Cardiac septum (tissue), 1 donor: ENCODE data around the gene SPTBN4. TPM values are rescaled to one million over a fixed set of nuclear protein-coding genes. Genes with fewer than 3 reads are reported as not detected.
"Not testable (repeated sequence)": the region's sequence is repeated elsewhere in the genome, so short reads cannot be mapped to it uniquely, and the experiment has no call there.

ENCODE experiments used
- DNase-seq: peaks from one replicate; pipeline ENCODE4 v3.0.0-alpha.2; 2020; ENCODE audit warnings: low spot score
- intact Hi-C: fragments of 100-400 bp; cut with DNase I; formaldehyde crosslinking; loops from one replicate; pipeline ENCODE4 v1.14.0; 2022
- total RNA-seq: library from RNA; stranded (reverse); fragmentation: NEBNext Ultra II Directional; extraction: Animal tissue kit (Norgen Biotek cat#: 25700); gene quantifications from one replicate; pipeline ENCODE4 v1.2.1, GENCODE V29; 2021
- donor health status: DM: no; HTN: no; CAD: no.

SPTBN4 gene
- total RNA-seq, 1 donor from 2014 or later, result 5.1 TPM

- DNase-seq, result no peak
- intact Hi-C loops, result no loop called here
Measured at GRCh38 chr19:40620161-40620485, 153.3 kb downstream of the SPTBN4 start.

- intact Hi-C loops, result no loop called here
- DNase-seq, result no peak
Measured at GRCh38 chr19:40621283-40621682, 154.5 kb downstream of the SPTBN4 start.

- DNase-seq, result no peak
- intact Hi-C loops, result no loop called here
Measured at GRCh38 chr19:40621966-40622772, 155.4 kb downstream of the SPTBN4 start.

DNA sequence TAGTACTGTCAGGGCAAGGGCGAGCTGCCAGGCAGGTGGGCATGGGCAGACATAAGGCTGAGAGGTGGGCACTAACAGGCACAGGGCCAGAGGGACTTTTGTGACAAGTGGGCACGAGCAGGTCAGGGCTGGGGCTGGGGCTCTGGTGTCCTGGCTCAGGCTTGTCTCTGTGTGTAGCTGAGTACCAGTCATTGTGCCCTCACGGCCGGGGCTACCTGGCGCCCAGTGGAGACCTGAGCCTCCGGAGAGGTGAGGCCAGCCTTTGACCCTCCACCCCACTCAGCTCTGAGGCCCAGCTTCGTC lies 155.9 kb downstream of the SPTBN4 start:
- DNase-seq, result no peak
- intact Hi-C loops, result no loop called here

GRCh38 chr19:40623403-40624251 lies 156.8 kb downstream of the SPTBN4 start:
- DNase-seq, result no peak
- intact Hi-C loops, result no loop called here

GRCh38 chr19:40624369-40625153 lies 157.8 kb downstream of the SPTBN4 start:
- DNase-seq, intact Hi-C loops: not testable (repeated sequence)

GRCh38 chr19:40625406-40626120 lies 158.8 kb downstream of the SPTBN4 start:
- DNase-seq, result no peak
- intact Hi-C loops, result no loop called here

Other genes starting within 250 kb of the SPTBN4 start
- gene TTC9B, start 248.6 kb upstream of the SPTBN4 start, total RNA-seq, result not detected
- 0.32 TPM for gene CCNP, start 240.3 kb upstream of the SPTBN4 start, total RNA-seq
- 116 TPM for gene AKT2, start 181.7 kb upstream of the SPTBN4 start, total RNA-seq
- gene C19orf47, start 118.6 kb upstream of the SPTBN4 start, total RNA-seq, result 135 TPM
- 163 TPM for gene PLD3, start 118.3 kb upstream of the SPTBN4 start, total RNA-seq
- 0.08 TPM for gene HIPK4, start 76.8 kb upstream of the SPTBN4 start, total RNA-seq
- 3.5 TPM for gene PRX, start 53.6 kb upstream of the SPTBN4 start, total RNA-seq
- gene SERTAD1, start 41.0 kb upstream of the SPTBN4 start, total RNA-seq, result 16.7 TPM
- 33.9 TPM for gene SERTAD3, start 22.7 kb upstream of the SPTBN4 start, total RNA-seq
- 81.6 TPM for gene BLVRB, start 1.3 kb upstream of the SPTBN4 start, total RNA-seq
- 28.6 TPM for gene SHKBP1, start 109.9 kb downstream of the SPTBN4 start, total RNA-seq
- 216 TPM for gene LTBP4, start 134.4 kb downstream of the SPTBN4 start, total RNA-seq
- 20.7 TPM for gene NUMBL, start 223.7 kb downstream of the SPTBN4 start, total RNA-seq
- gene COQ8B, start 249.9 kb downstream of the SPTBN4 start, total RNA-seq, result 18.1 TPM